DND-41 (cell line): ENCODE results near the gene ST6GALNAC6.

Source experiments
- ATAC-seq: fragments of 200-7000 bp; cut with Tn5 transposase; 3 replicates; pipeline ENCODE4 v1.9.1; 2021; ENCODE audit warnings: low read depth; ENCODE audit not compliant: insufficient read depth
- DNase-seq: peaks from one replicate; pipeline ENCODE4 v3.0.0-alpha.2; 2020
- H2AFZ ChIP-seq: 2 replicates; pipeline ENCODE4 v1.6.0; 2012; ENCODE audit warnings: low read depth, low read length
- H3K27ac ChIP-seq: 2 replicates; pipeline ENCODE4 v1.5.1; 2012; ENCODE audit warnings: low read length, inconsistent platforms
- H3K27me3 ChIP-seq: fragments of 200-600 bp; sonication (generic); 2 replicates; pipeline ENCODE4 v1.6.0; 2012; ENCODE audit warnings: low read length, mild to moderate bottlenecking, inconsistent platforms; ENCODE audit not compliant: insufficient read depth, poor library complexity
- H3K36me3 ChIP-seq: 2 replicates; pipeline ENCODE4 v1.5.1; 2012; ENCODE audit warnings: low read length, inconsistent platforms; ENCODE audit not compliant: insufficient read depth
- H3K4me1 ChIP-seq: 2 replicates; pipeline ENCODE4 v1.5.1; 2012; ENCODE audit warnings: mild to moderate bottlenecking, low read length; ENCODE audit not compliant: insufficient read depth
- H3K4me2 ChIP-seq: 2 replicates; pipeline ENCODE4 v1.6.0; 2012; ENCODE audit warnings: mild to moderate bottlenecking, moderate library complexity, low read length, inconsistent platforms; ENCODE audit not compliant: insufficient read depth
- H3K4me3 ChIP-seq, 2 experiments: fragments of 200-600 bp in 1 of 2; shearing (Covaris generic) in 1 of 2; 2 replicates each; pipeline ENCODE4 v1.5.1; 2012 to 2016; ENCODE audit warnings: inconsistent platforms in 2 of 2, low read length in 2 of 2, mild to moderate bottlenecking in 2 of 2, low read depth in 1 of 2, moderate library complexity in 1 of 2
- H3K79me2 ChIP-seq: 2 replicates; pipeline ENCODE4 v1.6.0; 2012; ENCODE audit warnings: low read length, inconsistent platforms; ENCODE audit not compliant: insufficient read depth
- H3K9ac ChIP-seq: 2 replicates; pipeline ENCODE4 v1.6.0; 2012; ENCODE audit warnings: low read depth, mild to moderate bottlenecking, inconsistent platforms, low read length, moderate library complexity
- H3K9me3 ChIP-seq: 2 replicates; pipeline ENCODE4 v1.5.1; 2012; ENCODE audit warnings: low read length, moderate library complexity, mild to moderate bottlenecking, inconsistent platforms; ENCODE audit not compliant: insufficient read depth, severe bottlenecking
- H4K20me1 ChIP-seq: 2 replicates; pipeline ENCODE4 v1.6.0; 2012; ENCODE audit warnings: low read length; ENCODE audit not compliant: insufficient read depth
- CTCF ChIP-seq: IDR thresholded peaks from 2 replicates; pipeline ENCODE4 v1.5.1; 2012; ENCODE audit warnings: borderline replicate concordance, low read length, moderate library complexity, mild to moderate bottlenecking; ENCODE audit not compliant: poor library complexity, severe bottlenecking; ENCODE audit errors: extremely low read depth
- EZH2 ChIP-seq: IDR thresholded peaks from 3 replicates; pipeline ENCODE4 v1.6.1; 2012; ENCODE audit warnings: borderline replicate concordance, low read depth, mild to moderate bottlenecking, moderate library complexity, low read length, inconsistent platforms; ENCODE audit not compliant: severe bottlenecking

The ST6GALNAC6 gene

GRCh38 chr9:127934248-127934647, 34.8 kb upstream of the ST6GALNAC6 start:
- Histone ChIP-seq H3K27ac (no peak overlapping the region), H3K4me1 (peaks cover 37% of the 10 kb centered on the region), H3K4me3 (no peak overlapping the region), H3K9ac (no peak overlapping the region), H4K20me1 (peaks cover 35% of the 10 kb centered on the region), H3K9me3 (no peaks in the 10 kb centered on the region), H3K4me2 (peak overlapping the region; percentile 74; the same call in 1 of the 2 replicates), H3K79me2 (peaks cover 38% of the 10 kb centered on the region), H3K27me3 (no peaks in the 10 kb centered on the region), H2AFZ (no peak overlapping the region), H3K36me3 (peaks cover 26% of the 10 kb centered on the region)
- no peak for ATAC-seq
- DNase-seq, result no peak
- TF ChIP-seq EZH2 (no peak), CTCF (no peak)

DNA sequence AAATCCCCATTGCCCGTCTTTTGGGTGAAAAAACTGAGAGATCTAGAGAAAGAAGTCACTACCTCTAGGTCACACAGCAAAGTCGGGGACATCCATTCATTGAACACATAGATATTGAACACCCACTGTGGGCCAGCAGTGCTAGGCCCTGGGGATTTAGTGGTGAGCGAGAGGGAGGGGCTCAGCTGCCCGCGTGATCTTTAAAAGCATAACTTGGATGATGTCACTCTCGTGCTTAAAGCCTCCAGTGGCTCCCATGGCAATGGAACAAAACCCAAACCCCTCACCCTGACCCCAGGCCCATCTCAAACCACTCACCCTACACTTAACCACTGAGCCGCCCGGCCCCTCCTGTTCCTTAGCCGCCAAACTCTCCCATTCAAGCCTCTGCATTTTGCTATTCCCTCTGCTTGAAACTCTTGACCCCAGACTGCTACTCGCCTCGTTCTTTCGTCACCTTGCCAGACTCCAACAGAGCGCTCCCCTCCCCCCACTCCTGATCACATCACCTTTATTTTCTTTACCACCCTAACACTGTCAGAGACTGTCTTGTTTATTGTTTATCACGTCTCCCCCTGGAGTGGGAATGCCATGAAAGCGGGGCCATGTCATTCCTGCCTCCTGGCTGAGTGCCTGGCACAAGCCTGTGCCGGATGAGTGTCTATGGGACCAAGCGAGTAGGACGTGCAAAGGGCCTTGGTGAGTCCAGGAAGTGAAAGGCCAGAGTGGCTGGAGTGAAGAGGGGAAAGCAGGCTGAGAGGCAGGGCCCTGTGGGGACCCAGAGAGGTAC, 31.9 kb upstream of the ST6GALNAC6 start:
- DNase-seq, result no peak
- H3K27ac ChIP-seq, result no peak overlapping the region
- peaks cover 25% of the 10 kb centered on the region for H3K79me2 ChIP-seq
- H4K20me1 ChIP-seq, result peaks cover 41% of the 10 kb centered on the region
- H3K4me2 ChIP-seq, result no peak overlapping the region
- peaks cover 21% of the 10 kb centered on the region for H3K4me1 ChIP-seq
- H3K27me3 ChIP-seq, result no peaks in the 10 kb centered on the region
- H3K4me3 ChIP-seq, result no peak overlapping the region
- H3K9ac ChIP-seq, result no peak overlapping the region
- no peak overlapping the region for H2AFZ ChIP-seq
- TF ChIP-seq CTCF, result no peak
- no peak for TF ChIP-seq EZH2
- no peak for ATAC-seq
- H3K36me3 ChIP-seq, result peaks cover 23% of the 10 kb centered on the region
- no peaks in the 10 kb centered on the region for H3K9me3 ChIP-seq

DNA sequence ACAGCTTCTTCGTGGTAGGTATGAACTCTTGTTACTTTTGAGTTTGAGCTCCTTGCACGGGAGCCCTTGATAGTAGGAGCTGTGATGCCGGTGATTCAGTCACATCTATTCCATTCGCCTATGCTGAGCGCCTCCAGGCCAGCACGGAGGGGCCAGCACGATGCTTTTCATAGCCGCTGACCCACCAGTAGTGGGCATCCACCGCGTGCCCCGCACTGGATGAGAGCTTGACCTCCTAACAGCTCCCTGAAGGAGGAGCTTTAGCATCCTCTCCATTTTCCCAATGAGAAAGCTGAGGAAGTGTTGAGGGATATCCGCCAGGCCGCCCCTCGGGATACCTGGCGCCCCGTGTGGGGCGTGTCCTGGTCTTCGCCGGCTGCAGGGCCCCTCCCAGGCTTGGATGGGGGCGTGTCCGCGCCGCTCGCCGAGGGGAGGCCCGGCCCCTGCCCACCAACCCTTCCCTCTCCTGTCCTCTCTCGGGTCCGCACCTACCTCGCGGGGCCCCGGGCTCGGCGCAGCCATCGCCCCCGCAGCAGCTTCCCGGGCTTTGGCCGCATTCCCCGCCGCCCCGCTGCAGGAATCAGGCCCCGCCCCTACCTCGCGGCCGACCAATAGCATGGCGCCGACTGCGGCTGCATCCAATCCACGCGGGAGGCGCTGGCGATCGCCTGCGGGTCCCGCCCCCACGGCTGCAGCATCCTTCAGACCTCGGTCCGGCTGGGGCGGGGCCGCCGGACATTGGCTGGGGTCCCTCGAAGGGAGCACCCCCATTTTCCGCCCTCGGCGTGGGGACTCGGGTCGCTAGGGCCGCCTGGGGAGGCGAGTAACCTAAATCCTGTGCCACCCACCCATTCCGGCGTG, 31.1 kb upstream of the ST6GALNAC6 start, which contains the start of gene PIP5KL1:
Gene PIP5KL1, minus strand, starts transcription at position 547 of the 861 bp plus-strand sequence. Its CDS starts 25 bp downstream, at position 522.
- no peak for ATAC-seq
- H4K20me1 ChIP-seq, result peaks cover 33% of the 10 kb centered on the region; the same call in 1 of the 2 replicates
- peaks cover 17% of the 10 kb centered on the region for H3K79me2 ChIP-seq
- H3K27ac ChIP-seq, result no peak within 1 kb of the TSS
- no peak for DNase-seq
- TF ChIP-seq EZH2 (no peak), CTCF (no peak)
- peaks cover 15% of the 10 kb centered on the region for H3K36me3 ChIP-seq
- peaks cover 12% of the 10 kb centered on the region for H3K4me1 ChIP-seq
- H3K9ac ChIP-seq, result no peak within 1 kb of the TSS
- no peak within 1 kb of the TSS for H3K4me3 ChIP-seq
- H3K4me2 ChIP-seq, result no peak within 1 kb of the TSS
- H3K27me3 ChIP-seq, result no peaks in the 10 kb centered on the region
- no peaks in the 10 kb centered on the region for H3K9me3 ChIP-seq
- no peak within 1 kb of the TSS for H2AFZ ChIP-seq
